GM23338 (cell line): Measurements from ENCODE around the gene TTC22. TPM values are rescaled to one million over a fixed set of nuclear protein-coding genes. Genes with fewer than 3 reads are reported as not detected.

Experiments used
- ATAC-seq: fragments of 200-7000 bp; cut with Tn5 transposase; 3 replicates; pipeline ENCODE4 v1.9.1; 2020
- DNase-seq: peaks from one replicate; pipeline ENCODE4 v3.0.0-alpha.2; 2015; ENCODE audit warnings: low spot score
- H2AFZ ChIP-seq: fragments of 200-600 bp; sonication (generic); 2 replicates; pipeline ENCODE4 v1.8.0; 2016; ENCODE audit warnings: antibody characterized with exemption, mild to moderate bottlenecking, moderate library complexity
- H3F3A ChIP-seq: fragments of 200-600 bp; sonication (generic); replicated peaks from 2 replicates; pipeline ENCODE4 v1.8.0; 2017; ENCODE audit warnings: antibody characterized with exemption, mixed run types, low read depth
- H3K27ac ChIP-seq: fragments of 200-600 bp; sonication (generic); 2 replicates; pipeline ENCODE4 v1.6.1; 2016; ENCODE audit warnings: low read depth
- H3K27me3 ChIP-seq: fragments of 200-600 bp; sonication (generic); 2 replicates; pipeline ENCODE4 v1.8.0; 2016; ENCODE audit warnings: mild to moderate bottlenecking, mixed run types, moderate library complexity; ENCODE audit not compliant: insufficient read depth
- H3K36me3 ChIP-seq: fragments of 200-600 bp; sonication (generic); 2 replicates; pipeline ENCODE4 v1.8.0; 2016; ENCODE audit warnings: mild to moderate bottlenecking; ENCODE audit not compliant: insufficient read depth
- H3K4me1 ChIP-seq: fragments of 200-600 bp; sonication (generic); 2 replicates; pipeline ENCODE4 v1.8.0; 2016; ENCODE audit warnings: mild to moderate bottlenecking, moderate library complexity; ENCODE audit not compliant: insufficient read depth
- H3K4me2 ChIP-seq: fragments of 200-600 bp; sonication (generic); 2 replicates; pipeline ENCODE4 v1.7.1; 2017; ENCODE audit warnings: mixed run types
- H3K4me3 ChIP-seq: fragments of 200-600 bp; sonication (generic); 2 replicates; pipeline ENCODE4 v1.6.1; 2016; ENCODE audit warnings: mixed run types
- H3K79me2 ChIP-seq: fragments of 200-600 bp; sonication (generic); replicated peaks from 2 replicates; pipeline ENCODE4 v1.8.0; 2017; ENCODE audit warnings: mild to moderate bottlenecking; ENCODE audit not compliant: insufficient read depth
- H3K9me2 ChIP-seq: fragments of 200-600 bp; sonication (generic); 2 replicates; pipeline ENCODE4 v1.8.0; 2017; ENCODE audit not compliant: insufficient read depth
- H4K20me1 ChIP-seq: fragments of 200-600 bp; sonication (generic); replicated peaks from 2 replicates; pipeline ENCODE4 v1.8.0; 2017; ENCODE audit warnings: mild to moderate bottlenecking; ENCODE audit not compliant: insufficient read depth
- H3K27ac Mint-ChIP-seq: 2 replicates; pipeline ENCODE4 v1.8.0; 2020; ENCODE audit warnings: inconsistent platforms, mild to moderate bottlenecking, moderate library complexity, mixed read lengths
- H3K27me3 Mint-ChIP-seq: 3 replicates; pipeline ENCODE4 v1.8.0; 2022; ENCODE audit warnings: low read depth, mild to moderate bottlenecking, moderate library complexity, mixed read lengths, inconsistent platforms; ENCODE audit not compliant: insufficient read depth, poor library complexity
- H3K36me3 Mint-ChIP-seq: 3 replicates; pipeline ENCODE4 v1.8.0; 2021; ENCODE audit warnings: low read depth, mild to moderate bottlenecking, inconsistent platforms, moderate library complexity, mixed read lengths
- H3K4me1 Mint-ChIP-seq: 3 replicates; pipeline ENCODE4 v1.8.0; 2020; ENCODE audit warnings: mild to moderate bottlenecking, inconsistent platforms, mixed read lengths
- H3K4me3 Mint-ChIP-seq: 3 replicates; pipeline ENCODE4 v1.8.0; 2021; ENCODE audit warnings: moderate library complexity, mild to moderate bottlenecking, inconsistent platforms, mixed read lengths
- H3K9me3 Mint-ChIP-seq: 3 replicates; pipeline ENCODE4 v1.8.0; 2020; ENCODE audit warnings: moderate library complexity, mild to moderate bottlenecking, inconsistent platforms, mixed read lengths
- CREB1 ChIP-seq: fragments of 250-450 bp; sonication (Bioruptor Pico); IDR thresholded peaks from 2 replicates; pipeline ENCODE4 v1.5.0; 2020; ENCODE audit warnings: low read depth, mild to moderate bottlenecking, moderate library complexity
- EZH2 ChIP-seq: fragments of 200-600 bp; sonication (generic); IDR thresholded peaks from one replicate; pipeline ENCODE4 v1.8.0; 2017; ENCODE audit warnings: antibody characterized with exemption, mild to moderate bottlenecking, low read depth; ENCODE audit not compliant: unreplicated experiment
- EZH2phosphoT487 ChIP-seq: fragments of 200-600 bp; sonication (generic); IDR thresholded peaks from one replicate; pipeline ENCODE4 v1.8.1; 2018; ENCODE audit warnings: antibody characterized with exemption; ENCODE audit not compliant: unreplicated experiment
- JUNB ChIP-seq: IDR thresholded peaks from one replicate; pipeline ENCODE4 v1.6.1; 2016; ENCODE audit warnings: antibody characterized with exemption; ENCODE audit not compliant: unreplicated experiment
- NANOG ChIP-seq: IDR thresholded peaks from 2 replicates; pipeline ENCODE4 v1.6.1; 2016; ENCODE audit warnings: antibody characterized with exemption, borderline replicate concordance
- POLR2AphosphoS5 ChIP-seq: IDR thresholded peaks from 2 replicates; pipeline ENCODE4 v1.6.1; 2016; ENCODE audit warnings: antibody characterized with exemption, low read depth
- ZNF331 ChIP-seq: fragments of 250-450 bp; sonication (Bioruptor Pico); IDR thresholded peaks from 2 replicates; pipeline ENCODE4 v1.5.0; 2020; ENCODE audit warnings: low read depth, mild to moderate bottlenecking, moderate library complexity
- polyA plus RNA-seq: library from polyadenylated mRNA; unstranded; fragments of >200 nt; fragmentation: Nextera tagmentation; extraction: Ambion mirVana; gene quantifications from 2 replicates; pipeline ENCODE4 v1.2.1, GENCODE V29; 2016
- total RNA-seq: library from RNA; depleted of rRNA; stranded (reverse); fragments of >200 nt; shearing (Covaris generic); gene quantifications from 2 replicates; pipeline ENCODE4 v1.2.3, GENCODE V29; 2014
- TF ChIP-seq, protein P1 (sequence below): IDR thresholded peaks from 2 replicates; pipeline ENCODE4 v1.6.1; 2016; ENCODE audit warnings: antibody characterized with exemption
- TF ChIP-seq, protein P2 (sequence below), 2 experiments: fragments of 200-600 bp in 1 of 2; sonication (generic) in 1 of 2; conservative IDR thresholded peaks; 2 replicates each; pipeline versions ENCODE4 v1.5.1 to v1.6.1; 2016 to 2017; ENCODE audit warnings: antibody characterized with exemption in 2 of 2, low read depth in 2 of 2, mild to moderate bottlenecking in 2 of 2, moderate library complexity in 1 of 2
- TF ChIP-seq, protein P3 (sequence below): IDR thresholded peaks from one replicate; pipeline ENCODE4 v1.6.1; 2018; ENCODE audit warnings: antibody characterized with exemption; ENCODE audit not compliant: unreplicated experiment

Gene TTC22
- total and polyA plus RNA-seq, 2 experiments from 2014 or later, result 1.2 to 2.5 TPM

DNA sequence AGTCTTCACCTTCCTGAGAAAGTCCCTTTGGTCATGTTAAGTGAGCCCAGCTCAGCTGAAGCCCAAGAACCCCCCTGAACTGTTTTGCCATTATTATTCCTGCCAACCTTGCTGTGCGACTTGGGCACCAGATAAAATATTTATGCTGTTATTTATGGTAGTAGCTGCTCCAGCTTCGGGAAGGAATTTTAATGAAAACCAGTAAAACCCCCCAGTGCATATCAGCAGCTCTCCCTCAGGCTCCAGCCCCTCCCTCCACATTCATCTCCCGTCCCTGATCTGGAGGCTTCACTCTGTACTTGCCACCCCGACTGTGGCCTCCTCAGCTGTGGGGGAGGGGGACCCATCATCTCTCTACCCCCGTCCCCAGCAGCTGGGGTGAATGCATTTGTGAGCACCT, 12.7 kb downstream of the TTC22 start:
- no peak overlapping the region for H3K27ac ChIP-seq
- Mint-ChIP-seq H3K27ac (no peak overlapping the region), H3K36me3 (no peaks in the 10 kb centered on the region), H3K9me3 (peaks cover 4% of the 10 kb centered on the region; the same call in 2 of the 3 replicates), H3K4me1 (peaks cover 20% of the 10 kb centered on the region), H3K27me3 (peaks cover 9% of the 10 kb centered on the region), H3K4me3 (no peak overlapping the region)
- TF ChIP-seq JUNB (no peak), CREB1 (CRISPR knock-in tag) (no peak), POLR2AphosphoS5 (no peak)
- peaks cover 3% of the 10 kb centered on the region; the same call in 1 of the 2 replicates for H3K27me3 ChIP-seq
- H3K4me2 ChIP-seq, result no peak overlapping the region
- no peaks in the 10 kb centered on the region for H3F3A ChIP-seq
- H3K36me3 ChIP-seq, result no peaks in the 10 kb centered on the region
- no peaks in the 10 kb centered on the region for H4K20me1 ChIP-seq
- DNase-seq (no peak), ATAC-seq (peak; percentile 19; the same call in 1 of the 3 replicates)
- H3K9me2 ChIP-seq, result no peaks in the 10 kb centered on the region
- no peak overlapping the region for H3K4me3 ChIP-seq
- H2AFZ ChIP-seq, result no peak overlapping the region
- H3K79me2 ChIP-seq, result no peaks in the 10 kb centered on the region
- peaks cover 15% of the 10 kb centered on the region; the same call in 1 of the 2 replicates for H3K4me1 ChIP-seq

DNA sequence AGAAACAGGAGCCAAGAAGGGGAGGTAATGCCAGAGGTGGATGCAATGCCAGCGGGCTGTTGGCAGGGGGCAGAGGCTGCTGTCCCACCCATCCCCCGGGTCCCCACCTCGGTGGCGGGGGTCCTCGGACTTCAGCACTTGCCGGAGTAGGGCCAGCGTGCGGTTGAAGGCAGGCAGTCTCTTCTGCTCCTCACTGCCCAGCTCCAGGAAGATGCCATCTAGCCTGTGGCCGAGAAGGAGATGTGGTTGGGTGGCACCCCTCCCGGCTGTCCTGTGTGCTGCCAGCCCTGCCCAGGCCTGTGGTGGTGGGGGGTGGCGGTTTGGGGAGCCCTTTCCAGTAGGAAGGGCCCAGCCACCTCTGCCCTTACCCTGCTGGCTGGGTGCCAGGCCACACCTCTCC, 13.5 kb downstream of the TTC22 start:
- no peak overlapping the region for H3K27ac Mint-ChIP-seq
- Histone ChIP-seq H3K9me2 (no peaks in the 10 kb centered on the region), H3K4me2 (no peak overlapping the region), H4K20me1 (no peaks in the 10 kb centered on the region), H3K4me1 (peaks cover 15% of the 10 kb centered on the region; the same call in 1 of the 2 replicates), H3K27ac (no peak overlapping the region), H3K79me2 (no peaks in the 10 kb centered on the region), H2AFZ (no peak overlapping the region), H3F3A (no peaks in the 10 kb centered on the region), H3K36me3 (no peaks in the 10 kb centered on the region), H3K27me3 (peaks cover 11% of the 10 kb centered on the region), H3K4me3 (no peak overlapping the region)
- H3K4me3 Mint-ChIP-seq, result no peak overlapping the region
- peaks cover 13% of the 10 kb centered on the region for H3K27me3 Mint-ChIP-seq
- H3K4me1 Mint-ChIP-seq, result peaks cover 20% of the 10 kb centered on the region
- ATAC-seq (no peak), DNase-seq (no peak)
- peaks cover 4% of the 10 kb centered on the region; the same call in 2 of the 3 replicates for H3K9me3 Mint-ChIP-seq
- H3K36me3 Mint-ChIP-seq, result no peaks in the 10 kb centered on the region
- TF ChIP-seq, protein P1, sequence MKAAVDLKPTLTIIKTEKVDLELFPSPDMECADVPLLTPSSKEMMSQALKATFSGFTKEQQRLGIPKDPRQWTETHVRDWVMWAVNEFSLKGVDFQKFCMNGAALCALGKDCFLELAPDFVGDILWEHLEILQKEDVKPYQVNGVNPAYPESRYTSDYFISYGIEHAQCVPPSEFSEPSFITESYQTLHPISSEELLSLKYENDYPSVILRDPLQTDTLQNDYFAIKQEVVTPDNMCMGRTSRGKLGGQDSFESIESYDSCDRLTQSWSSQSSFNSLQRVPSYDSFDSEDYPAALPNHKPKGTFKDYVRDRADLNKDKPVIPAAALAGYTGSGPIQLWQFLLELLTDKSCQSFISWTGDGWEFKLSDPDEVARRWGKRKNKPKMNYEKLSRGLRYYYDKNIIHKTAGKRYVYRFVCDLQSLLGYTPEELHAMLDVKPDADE, result no peak
- TF ChIP-seq, protein P2, sequence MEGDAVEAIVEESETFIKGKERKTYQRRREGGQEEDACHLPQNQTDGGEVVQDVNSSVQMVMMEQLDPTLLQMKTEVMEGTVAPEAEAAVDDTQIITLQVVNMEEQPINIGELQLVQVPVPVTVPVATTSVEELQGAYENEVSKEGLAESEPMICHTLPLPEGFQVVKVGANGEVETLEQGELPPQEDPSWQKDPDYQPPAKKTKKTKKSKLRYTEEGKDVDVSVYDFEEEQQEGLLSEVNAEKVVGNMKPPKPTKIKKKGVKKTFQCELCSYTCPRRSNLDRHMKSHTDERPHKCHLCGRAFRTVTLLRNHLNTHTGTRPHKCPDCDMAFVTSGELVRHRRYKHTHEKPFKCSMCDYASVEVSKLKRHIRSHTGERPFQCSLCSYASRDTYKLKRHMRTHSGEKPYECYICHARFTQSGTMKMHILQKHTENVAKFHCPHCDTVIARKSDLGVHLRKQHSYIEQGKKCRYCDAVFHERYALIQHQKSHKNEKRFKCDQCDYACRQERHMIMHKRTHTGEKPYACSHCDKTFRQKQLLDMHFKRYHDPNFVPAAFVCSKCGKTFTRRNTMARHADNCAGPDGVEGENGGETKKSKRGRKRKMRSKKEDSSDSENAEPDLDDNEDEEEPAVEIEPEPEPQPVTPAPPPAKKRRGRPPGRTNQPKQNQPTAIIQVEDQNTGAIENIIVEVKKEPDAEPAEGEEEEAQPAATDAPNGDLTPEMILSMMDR (conservative IDR thresholded peaks at IDR 0.05; ENCODE audit: low read depth in 2 of 2), result no peak
- TF ChIP-seq NANOG (no peak), ZNF331 (CRISPR knock-in tag) (no peak), EZH2 (no peak), EZH2phosphoT487 (no peak), JUNB (no peak)
- TF ChIP-seq, protein P3, sequence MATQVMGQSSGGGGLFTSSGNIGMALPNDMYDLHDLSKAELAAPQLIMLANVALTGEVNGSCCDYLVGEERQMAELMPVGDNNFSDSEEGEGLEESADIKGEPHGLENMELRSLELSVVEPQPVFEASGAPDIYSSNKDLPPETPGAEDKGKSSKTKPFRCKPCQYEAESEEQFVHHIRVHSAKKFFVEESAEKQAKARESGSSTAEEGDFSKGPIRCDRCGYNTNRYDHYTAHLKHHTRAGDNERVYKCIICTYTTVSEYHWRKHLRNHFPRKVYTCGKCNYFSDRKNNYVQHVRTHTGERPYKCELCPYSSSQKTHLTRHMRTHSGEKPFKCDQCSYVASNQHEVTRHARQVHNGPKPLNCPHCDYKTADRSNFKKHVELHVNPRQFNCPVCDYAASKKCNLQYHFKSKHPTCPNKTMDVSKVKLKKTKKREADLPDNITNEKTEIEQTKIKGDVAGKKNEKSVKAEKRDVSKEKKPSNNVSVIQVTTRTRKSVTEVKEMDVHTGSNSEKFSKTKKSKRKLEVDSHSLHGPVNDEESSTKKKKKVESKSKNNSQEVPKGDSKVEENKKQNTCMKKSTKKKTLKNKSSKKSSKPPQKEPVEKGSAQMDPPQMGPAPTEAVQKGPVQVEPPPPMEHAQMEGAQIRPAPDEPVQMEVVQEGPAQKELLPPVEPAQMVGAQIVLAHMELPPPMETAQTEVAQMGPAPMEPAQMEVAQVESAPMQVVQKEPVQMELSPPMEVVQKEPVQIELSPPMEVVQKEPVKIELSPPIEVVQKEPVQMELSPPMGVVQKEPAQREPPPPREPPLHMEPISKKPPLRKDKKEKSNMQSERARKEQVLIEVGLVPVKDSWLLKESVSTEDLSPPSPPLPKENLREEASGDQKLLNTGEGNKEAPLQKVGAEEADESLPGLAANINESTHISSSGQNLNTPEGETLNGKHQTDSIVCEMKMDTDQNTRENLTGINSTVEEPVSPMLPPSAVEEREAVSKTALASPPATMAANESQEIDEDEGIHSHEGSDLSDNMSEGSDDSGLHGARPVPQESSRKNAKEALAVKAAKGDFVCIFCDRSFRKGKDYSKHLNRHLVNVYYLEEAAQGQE, result no peak
